Inflammatory macrophage treated with lipopolysaccharide for 4 hours (primary cell): ENCODE measurements around the gene ODF2L.
"Not testable (repeated sequence)": the region's sequence is repeated elsewhere in the genome, so short reads cannot be mapped to it uniquely, and the experiment has no call there.

Experiments
- DNase-seq: peaks from one replicate; pipeline ENCODE4 v3.0.0-alpha.2; 2020

Gene ODF2L

GRCh38 chr1:86387916-86388627 lies 8.1 kb downstream of the ODF2L start:
- no peak for DNase-seq

GRCh38 chr1:86382878-86383277 lies 13.2 kb downstream of the ODF2L start:
- peak; percentile 82 for DNase-seq

DNA sequence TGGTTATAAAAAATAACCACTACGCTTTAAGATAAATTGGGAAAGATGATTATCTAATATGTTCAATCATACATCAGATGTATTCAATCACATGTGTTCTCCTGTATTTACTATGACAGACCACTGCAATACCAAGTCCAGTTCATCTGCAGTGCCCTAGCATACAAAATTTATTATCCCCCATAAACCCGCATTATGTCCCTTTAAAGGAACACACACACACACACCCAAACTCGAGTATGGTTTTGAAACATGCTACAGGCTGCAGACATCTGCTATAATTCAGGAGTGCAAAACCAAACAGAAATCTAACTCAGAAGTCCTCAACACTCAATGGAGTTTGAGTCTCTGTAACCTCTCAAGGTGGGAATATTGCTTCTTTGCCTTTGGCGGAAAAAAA lies 14.9 kb downstream of the ODF2L start:
- no peak for DNase-seq

DNA sequence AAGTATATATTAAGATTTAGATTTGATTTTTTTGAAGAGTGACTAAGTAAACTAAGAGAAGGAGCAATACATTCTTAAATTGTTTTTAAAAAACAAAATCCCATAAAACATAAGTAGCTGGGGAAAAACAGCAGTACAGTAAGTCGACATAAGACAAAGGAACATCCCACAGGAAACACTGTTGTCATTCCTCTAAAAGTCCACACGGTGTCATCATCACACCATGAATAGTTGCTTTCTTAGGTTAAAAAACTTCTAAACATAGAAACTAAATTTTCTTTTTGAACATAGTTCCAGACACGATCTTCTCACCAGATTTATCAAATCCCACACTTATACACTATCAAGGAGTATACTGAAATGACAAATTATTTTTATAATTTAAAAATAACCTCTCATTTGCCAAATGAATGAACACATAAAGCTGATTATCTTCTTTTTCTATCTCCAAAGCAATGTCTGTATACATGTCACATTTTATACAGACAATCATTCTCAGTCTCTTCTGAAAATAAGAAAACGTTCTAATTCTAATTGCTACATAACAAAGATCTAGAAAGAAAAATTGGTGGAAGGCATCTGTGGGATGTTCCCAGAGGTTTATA lies 15.8 kb downstream of the ODF2L start:
- DNase-seq: peak; percentile 58

DNA sequence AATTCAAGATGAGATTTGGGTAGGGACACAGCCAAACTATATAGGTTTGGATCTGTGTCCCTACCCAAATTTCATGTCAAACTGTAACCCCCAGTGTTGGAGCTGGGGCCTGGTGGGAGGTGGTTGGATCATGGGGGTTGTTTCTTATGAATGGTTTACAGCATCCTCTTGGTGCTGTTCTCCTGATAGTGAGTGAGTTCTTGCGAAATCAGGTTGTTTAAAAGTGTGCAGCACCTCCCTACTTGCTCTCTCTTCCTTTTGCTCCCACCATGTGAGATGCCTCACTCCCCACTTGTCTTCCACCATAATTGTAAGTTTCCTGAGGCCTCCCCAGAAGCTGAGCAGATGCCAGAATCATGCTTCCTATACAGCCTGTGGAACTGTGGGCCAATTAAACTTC lies 17.3 kb downstream of the ODF2L start:
- DNase-seq: no peak

DNA sequence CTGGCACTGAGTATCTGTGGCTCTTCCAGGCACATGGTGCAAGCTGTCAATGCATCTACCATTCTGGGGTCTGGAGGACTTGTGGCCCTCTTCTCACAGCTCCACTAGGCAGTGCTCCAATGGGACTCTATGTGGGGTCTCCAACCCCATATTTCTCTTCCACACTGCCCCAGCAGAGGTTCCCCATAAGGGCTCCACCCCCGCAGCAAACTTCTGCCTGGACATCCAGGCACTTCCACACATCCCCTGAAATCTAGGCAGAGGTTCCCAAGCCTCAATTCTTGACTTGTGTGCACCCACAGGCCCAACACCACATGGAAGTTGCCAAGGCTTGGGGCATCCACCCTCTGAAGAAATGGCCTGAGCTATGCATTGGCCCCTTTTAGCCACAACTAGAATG lies 18.8 kb downstream of the ODF2L start:
- DNase-seq: no peak

- no peak for DNase-seq
Observed at GRCh38 chr1:86375688-86376087, 20.4 kb downstream of the ODF2L start.

GRCh38 chr1:86370601-86371022 lies 25.5 kb downstream of the ODF2L start:
- DNase-seq: no peak

- peak; percentile 64 for DNase-seq
Observed at GRCh38 chr1:86365896-86366295, 30.2 kb downstream of the ODF2L start.

- DNase-seq: no peak
Observed at GRCh38 chr1:86362807-86363206, 33.3 kb downstream of the ODF2L start.

- no peak for DNase-seq
Observed at GRCh38 chr1:86357796-86358195, 38.3 kb downstream of the ODF2L start.

GRCh38 chr1:86356247-86356646 lies 39.9 kb downstream of the ODF2L start:
- DNase-seq: no peak

DNA sequence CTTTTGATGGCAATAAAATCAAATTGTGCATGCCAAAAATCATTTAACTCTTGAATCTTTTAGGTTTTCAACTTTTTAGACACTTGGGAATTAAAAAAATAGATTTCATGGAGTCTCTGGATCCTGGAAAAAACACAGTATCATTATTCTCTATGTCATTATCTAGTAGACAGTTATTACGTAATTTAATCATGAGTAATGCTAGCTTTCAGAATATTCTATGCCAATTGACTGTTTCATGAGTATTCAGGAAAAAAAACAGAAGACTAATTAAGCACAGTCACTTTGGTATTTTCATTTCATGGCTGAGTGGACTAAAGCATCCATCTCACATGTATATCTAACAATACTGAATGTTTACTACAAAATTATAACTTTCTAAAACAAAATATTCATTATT lies 44.0 kb downstream of the ODF2L start:
- peak; percentile 27 for DNase-seq

- not testable (repeated sequence) for DNase-seq
Observed at GRCh38 chr1:86350230-86350629, 45.9 kb downstream of the ODF2L start.

GRCh38 chr1:86346388-86346787 lies 49.7 kb downstream of the ODF2L start:
- no peak for DNase-seq

DNA sequence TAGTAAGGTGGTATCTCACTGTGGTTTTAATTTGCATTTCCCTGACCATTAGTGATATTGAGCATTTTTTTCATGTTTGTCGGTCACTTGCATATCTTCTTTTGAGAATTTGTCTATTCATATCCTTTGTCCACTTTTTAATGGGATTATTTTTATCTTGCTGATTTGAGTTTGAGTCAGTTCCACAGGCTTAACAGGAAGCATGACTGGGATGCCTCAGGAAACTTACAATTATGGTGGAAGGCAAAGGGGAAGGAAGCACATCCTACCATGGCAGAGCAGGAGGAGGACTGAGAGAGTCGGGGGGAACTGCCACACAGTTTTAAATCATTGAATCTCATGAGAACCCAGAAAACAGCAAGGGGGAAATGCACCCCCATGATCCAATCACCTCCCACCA lies 51.1 kb downstream of the ODF2L start:
- DNase-seq: no peak

GRCh38 chr1:86339906-86340305 lies 56.2 kb downstream of the ODF2L start:
- DNase-seq: no peak

GRCh38 chr1:86339014-86339812 lies 56.9 kb downstream of the ODF2L start:
- peak; percentile 65 for DNase-seq

DNA sequence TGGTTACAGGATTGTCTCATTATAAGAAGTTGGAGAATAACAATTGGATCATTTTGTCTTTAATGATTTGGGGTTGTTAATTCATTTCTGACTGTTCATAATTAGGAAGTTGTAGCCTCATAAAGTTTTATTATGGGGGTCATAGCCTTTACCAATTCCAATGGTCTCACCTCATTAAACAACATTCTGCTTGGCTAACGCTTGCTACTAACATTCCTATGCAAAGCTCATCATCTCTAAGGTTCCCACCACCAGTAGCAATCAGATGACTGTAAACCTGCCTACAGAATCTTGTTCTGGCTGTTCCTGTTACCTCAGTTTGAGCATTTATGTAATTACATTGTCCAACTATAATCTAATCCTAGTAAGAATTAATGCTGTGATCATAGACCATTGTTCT lies 60.2 kb downstream of the ODF2L start:
- no peak for DNase-seq

DNA sequence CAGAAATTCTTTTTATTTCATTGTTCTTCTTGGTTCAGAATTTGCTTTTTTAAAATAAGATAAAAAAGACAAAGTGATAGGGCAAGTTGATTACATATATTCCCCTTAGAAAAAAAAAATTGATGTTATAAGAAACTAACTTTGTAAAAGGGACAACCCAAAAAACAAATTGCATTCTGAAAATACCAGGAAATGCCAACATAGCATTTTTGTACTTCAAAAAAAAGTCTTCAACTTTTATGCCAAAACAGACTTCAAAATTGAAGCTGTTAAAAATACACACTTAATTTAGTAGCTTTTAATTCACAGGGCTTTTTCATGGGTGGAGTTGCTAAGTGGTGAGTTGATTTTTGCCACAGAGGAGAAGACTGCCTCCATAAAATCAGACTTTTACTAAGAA lies 70.9 kb downstream of the ODF2L start:
- DNase-seq: no peak

- DNase-seq: peak; percentile 32
Observed at GRCh38 chr1:86324130-86324822, 71.8 kb downstream of the ODF2L start.

DNA sequence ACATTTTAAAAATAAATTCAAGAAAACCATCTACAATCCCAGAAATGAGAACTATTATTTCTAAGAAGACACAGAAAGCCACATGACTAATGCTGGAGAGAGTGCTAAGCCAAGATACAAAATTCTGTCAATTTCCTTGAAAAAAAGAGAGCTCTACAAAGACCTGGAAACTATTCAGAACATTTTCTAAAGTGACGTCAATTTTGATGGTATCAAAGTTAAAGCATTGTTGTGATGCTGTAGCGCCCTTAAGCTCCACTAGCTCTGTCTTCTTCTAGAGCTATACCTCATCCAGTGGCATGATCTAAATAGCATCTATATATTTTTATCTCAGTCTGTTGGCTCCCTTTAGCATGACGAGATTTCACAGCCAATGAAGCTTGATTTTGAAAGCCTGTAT lies 73.9 kb downstream of the ODF2L start:
- DNase-seq: no peak

DNA sequence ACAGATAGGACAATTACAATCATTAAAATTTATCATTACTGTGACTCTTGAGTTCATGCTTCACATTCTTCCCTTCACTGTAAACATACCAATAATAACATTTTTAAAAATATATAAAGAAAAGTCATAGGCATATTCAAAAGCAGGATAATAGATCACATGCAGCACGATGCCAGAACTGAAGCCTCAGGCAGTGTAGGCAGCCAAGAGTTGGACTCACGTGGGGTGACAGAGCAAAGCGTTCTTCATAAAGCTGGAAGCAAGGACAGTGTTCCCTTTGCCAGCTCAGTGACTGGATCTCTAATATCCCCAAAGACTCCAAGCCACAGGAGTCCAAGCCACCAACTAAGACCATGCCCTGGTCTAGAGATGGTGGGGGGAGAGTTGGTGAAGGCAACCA lies 77.7 kb downstream of the ODF2L start:
- DNase-seq: no peak
